Umbilical cord (tissue), 2 donors: ENCODE measurements around the gene CLEC16A. TPM values are rescaled to one million over a fixed set of nuclear protein-coding genes. Genes with fewer than 3 reads are reported as not detected.
A peak's percentile ranks its signal among the peaks of the same experiment; 100 is the strongest.
"Not testable (repeated sequence)": the region's sequence is repeated elsewhere in the genome, so short reads cannot be mapped to it uniquely, and the experiment has no call there.

Experiments used
- DNase-seq: peaks from one replicate; pipeline ENCODE4 v3.0.0-alpha.2; 2015; ENCODE audit warnings: low spot score
- total RNA-seq: library from RNA; depleted of rRNA; stranded (reverse); fragments of >200 nt; gene quantifications from one replicate; pipeline ENCODE4 v1.2.3, GENCODE V29; 2014; ENCODE audit warnings: low replicate concordance; ENCODE audit not compliant: insufficient read depth

Gene CLEC16A
- total RNA-seq, 1 donor from 2014 or later = 25.8 TPM

- DNase-seq = no peak
Measured at GRCh38 chr16:11095935-11096334, 151.6 kb downstream of the CLEC16A start.

DNA sequence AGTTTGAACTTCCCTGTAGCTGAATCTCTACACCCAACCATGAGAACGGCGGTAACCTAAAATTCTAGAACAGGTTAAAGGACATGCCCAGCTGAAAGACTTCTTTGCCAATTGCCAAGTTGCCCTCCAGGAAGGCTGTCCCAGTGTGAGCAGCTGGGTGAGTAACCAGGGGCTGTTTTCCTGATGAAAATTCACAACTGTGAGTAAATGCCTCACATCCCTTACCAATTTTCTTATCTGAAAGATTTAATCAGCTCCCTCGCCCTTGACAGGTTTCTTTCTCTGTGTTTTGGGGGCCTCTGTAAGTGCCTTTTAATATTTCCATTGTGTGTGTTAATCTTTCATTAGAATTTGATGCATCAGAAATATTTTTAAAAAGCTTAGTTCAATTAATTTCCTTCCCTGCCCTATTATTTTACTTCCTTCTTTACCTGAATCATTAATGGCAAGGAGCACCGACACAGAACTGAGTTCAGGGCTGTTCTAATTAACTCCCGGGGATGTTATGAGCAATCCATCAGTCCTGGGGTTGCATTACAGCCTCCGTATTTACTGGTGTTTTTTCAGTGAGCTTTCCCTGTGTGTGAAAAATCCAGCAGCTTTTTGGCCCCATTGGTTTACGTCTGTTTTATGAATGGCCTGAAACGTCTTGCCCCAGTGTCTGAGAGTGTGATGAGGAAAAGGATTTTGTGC lies 152.9 kb downstream of the CLEC16A start:
- DNase-seq = no peak

DNA sequence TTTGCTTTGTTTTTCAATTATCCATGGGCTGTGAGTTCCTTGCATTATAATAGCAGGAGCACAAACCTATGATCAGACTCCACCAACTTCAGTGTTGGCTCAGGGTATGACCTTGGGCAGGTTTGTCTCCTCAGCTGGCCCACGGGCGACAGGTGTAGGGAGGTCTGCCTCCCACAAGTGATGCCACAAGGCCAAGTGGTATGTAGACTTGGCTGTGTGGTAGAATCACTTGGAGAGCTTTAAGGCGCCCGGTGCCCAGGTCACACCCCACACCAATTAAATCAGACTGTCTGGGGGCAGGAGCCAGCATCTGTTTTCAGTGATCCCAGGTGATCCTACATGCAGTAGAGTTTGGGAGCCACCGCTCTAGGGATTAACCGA lies 153.4 kb downstream of the CLEC16A start:
- no peak for DNase-seq

GRCh38 chr16:11098601-11099390 lies 154.4 kb downstream of the CLEC16A start:
- no peak for DNase-seq

- DNase-seq = no peak
Measured at GRCh38 chr16:11099672-11100205, 155.4 kb downstream of the CLEC16A start.

DNA sequence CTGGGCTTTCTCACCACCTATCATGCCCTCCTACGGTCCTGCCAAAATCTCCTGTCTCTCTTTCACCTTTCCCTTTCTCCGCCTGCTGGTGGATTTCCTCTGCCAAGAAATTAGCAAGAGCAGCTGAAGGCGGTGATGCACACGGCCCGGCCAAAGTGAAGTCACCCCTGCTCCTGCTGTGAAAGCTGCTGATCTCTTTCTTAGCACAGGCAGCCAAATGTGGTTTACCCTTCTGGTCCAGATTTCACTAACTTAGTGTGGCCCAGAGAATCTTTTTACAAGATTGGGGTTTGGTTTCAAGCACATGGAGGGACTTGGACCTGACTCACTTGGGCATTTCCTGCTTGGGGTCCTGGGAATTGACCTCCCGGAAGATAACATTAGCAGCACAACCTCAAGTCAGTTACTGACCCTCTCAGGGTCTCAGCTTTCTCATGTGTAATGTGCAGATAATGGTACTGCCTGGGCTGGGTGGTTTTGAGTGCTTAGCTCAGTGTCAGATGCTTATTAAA lies 155.9 kb downstream of the CLEC16A start:
- peak; percentile 91 for DNase-seq

GRCh38 chr16:11101283-11101682 lies 156.9 kb downstream of the CLEC16A start:
- DNase-seq = no peak

DNA sequence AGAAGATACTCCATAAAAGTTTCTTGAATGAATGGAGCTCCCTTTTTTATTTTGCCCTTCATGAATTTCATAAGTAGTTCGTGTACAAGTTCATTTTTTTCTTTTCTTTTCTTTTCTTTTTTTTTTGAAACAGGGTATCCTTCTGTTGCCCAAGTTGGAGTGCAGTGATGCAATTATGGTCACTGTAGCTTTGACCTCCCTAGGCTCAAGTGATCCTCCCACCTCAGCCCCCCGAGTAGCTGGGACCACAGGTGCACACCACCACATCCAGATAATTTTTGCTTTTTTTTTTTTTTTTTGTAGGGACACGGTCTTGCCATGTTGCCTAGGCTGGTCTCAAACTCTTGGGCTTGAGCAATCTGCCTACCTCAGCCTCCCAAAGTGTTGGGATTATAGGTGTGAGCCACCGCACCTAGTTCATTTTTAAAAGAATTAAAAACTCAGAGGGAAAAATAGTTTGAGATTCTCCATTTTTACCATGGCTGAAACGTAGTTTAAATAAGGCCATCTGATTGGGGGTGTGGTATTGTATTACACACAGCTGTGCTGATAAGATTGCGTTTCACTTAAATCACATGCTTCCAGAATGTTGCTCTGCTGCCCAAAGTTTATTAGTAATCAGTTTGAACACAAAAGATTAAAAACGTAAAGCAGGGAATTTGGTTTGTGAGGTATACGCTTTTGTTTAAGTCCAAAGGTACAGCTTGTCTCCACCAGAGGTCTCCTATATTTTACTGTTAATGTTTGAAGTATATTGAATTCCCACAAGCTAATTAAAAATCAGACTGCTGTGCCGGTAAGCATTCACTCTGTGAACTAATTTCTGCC lies 157.5 kb downstream of the CLEC16A start:
- peak; percentile 56 for DNase-seq

DNA sequence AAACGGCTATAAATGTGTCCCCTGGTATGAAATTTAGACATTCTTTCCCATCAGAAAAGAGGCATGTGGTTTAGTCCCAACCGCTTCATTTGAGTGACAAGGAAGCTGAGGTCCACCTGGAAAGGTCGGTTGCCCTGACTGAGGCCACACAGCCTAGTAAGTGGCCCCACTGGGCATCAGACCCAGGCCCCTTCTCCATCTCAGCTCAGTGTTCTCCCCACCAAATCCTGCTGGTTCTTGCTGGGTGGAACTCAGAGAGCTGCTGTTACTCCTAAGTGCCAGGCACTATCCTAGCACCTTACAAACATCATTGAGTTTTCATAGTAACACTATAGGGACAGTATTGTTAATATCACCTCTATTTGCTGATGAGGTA lies 158.1 kb downstream of the CLEC16A start:
- no peak for DNase-seq

GRCh38 chr16:11103301-11103700 lies 158.9 kb downstream of the CLEC16A start:
- DNase-seq = not testable (repeated sequence)

- no peak for DNase-seq
Measured at GRCh38 chr16:11104168-11105037, 160.0 kb downstream of the CLEC16A start.

- DNase-seq = peak; percentile 94
Measured at GRCh38 chr16:11105038-11105903, 160.9 kb downstream of the CLEC16A start.

DNA sequence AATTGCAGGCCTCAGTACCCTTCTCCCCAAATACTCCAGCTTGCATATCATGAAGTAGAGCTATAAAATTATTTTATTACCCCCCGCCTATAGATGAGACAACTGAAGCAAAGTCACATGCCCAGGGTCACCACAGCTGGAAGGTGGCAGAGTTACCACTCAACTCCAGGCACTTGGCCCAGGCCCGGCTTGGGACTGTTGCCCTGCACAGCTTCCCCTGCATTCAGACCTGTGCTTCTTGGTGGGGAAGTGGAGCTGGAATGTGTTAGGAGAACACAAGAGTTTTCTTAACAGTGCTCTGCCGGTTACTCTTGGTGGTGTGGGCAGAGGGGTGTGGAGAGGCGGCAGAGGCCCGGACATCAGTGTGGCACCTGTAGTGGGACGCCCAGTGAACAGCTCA lies 162.4 kb downstream of the CLEC16A start:
- DNase-seq = no peak

- DNase-seq = no peak
Measured at GRCh38 chr16:11107780-11108465, 163.6 kb downstream of the CLEC16A start.

GRCh38 chr16:11108466-11108805 lies 164.1 kb downstream of the CLEC16A start:
- no peak for DNase-seq

DNA sequence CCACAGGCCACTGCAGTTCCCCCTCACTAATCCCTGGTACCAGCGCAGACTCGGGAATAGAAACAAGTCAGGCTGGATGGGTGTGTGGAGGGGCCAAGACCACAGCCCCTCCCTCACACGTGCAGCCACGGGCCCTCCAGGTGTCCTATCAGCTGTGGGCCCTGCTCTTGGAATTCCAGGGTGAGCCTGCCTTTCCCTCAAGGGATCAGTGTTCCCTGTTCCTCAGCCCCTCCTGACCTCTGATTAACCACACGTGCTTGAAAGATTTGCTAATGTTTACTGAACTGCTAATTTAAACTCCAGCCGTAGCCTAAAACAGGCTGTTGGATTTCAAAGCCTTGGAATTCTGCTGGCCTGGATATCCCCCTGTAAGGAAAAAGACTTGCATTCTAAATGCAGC lies 165.2 kb downstream of the CLEC16A start:
- DNase-seq = no peak

DNA sequence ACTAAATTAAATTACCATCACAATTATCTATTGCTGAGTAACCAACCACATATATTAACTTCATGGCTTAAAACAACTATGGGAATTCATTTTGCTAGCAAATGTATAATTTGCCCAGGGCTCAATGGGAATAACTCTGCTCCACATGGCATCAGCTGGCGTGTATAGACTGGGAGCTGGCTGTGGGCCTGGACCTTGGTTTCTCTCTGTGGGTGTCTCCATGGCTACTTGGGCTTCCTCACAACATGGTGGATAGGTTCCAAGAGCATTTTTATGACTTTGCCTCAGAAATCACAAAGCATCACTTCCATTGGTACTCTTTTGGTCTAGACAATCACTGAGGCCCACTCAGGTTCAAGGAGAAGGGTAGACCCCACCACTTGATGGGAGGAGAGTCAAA lies 166.8 kb downstream of the CLEC16A start:
- no peak for DNase-seq

GRCh38 chr16:11111856-11112634 lies 167.7 kb downstream of the CLEC16A start:
- DNase-seq = no peak
